ENCODE data around the gene TMEM174.

DNA sequence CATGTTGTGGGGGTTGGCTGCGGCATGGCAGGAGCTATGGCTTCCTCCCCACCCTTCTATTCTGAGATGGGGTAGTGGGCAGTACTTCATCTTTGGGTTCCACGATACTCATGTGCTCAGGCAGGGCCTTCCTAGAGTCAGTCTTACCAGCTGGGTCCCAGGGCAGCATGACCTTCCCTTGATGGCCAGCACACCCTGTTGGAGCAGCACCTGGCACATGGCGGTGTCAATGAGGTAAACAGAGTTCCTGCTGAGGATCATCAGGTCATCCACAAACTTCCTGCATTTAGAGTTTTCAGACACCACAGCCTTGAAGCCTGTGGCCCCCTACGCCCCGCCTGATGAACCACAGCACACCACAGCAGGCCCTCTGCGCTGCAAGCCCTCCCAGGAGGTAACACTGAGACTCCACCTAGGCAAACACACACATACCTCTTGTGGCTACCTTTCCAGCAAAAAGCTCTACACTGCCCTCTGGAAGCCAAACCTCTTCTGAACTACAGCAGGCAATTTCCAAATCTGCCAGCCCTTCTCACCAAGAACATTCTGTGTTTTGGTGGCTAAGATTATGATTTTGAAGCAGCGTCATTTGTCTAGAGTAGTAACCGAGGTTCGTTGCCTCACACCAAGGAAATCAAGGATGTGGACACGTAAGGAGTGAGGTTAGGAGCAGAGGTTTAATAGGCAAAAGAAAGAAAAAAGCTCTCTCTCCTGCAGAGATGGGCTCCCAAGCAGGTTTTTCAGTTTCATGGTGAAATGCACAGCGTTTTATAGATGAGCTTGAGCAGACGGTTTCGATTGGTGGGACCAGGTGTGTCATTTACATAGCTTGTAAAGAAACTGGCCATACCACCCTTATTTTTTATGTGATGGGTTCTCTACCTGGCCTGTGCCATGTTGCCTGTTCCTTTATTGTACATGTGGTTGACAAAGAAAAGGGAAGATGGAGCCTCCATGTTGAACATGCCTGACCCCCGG is 20.3 kb upstream of the TMEM174 start:
- TF ChIP-seq, protein P1, sequence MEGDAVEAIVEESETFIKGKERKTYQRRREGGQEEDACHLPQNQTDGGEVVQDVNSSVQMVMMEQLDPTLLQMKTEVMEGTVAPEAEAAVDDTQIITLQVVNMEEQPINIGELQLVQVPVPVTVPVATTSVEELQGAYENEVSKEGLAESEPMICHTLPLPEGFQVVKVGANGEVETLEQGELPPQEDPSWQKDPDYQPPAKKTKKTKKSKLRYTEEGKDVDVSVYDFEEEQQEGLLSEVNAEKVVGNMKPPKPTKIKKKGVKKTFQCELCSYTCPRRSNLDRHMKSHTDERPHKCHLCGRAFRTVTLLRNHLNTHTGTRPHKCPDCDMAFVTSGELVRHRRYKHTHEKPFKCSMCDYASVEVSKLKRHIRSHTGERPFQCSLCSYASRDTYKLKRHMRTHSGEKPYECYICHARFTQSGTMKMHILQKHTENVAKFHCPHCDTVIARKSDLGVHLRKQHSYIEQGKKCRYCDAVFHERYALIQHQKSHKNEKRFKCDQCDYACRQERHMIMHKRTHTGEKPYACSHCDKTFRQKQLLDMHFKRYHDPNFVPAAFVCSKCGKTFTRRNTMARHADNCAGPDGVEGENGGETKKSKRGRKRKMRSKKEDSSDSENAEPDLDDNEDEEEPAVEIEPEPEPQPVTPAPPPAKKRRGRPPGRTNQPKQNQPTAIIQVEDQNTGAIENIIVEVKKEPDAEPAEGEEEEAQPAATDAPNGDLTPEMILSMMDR (IDR thresholded peaks at IDR 0.05) = no peak
- no peak for TF ChIP-seq EZH2 (IDR thresholded peaks at IDR 0.05; ENCODE audit: borderline replicate concordance, insufficient read depth, low read depth, low read length, poor library complexity, severe bottlenecking)

Data from B cell (primary cell).